HG03439 (cell line): Measurements from ENCODE around the gene MED28.

ENCODE experiments used
- ATAC-seq: cut with Tn5 transposase; IDR thresholded peaks from one replicate; pipeline ENCODE4 v1.9.1; 2021; ENCODE audit warnings: mild to moderate bottlenecking, moderate library complexity; ENCODE audit not compliant: unreplicated experiment

MED28 gene

DNA sequence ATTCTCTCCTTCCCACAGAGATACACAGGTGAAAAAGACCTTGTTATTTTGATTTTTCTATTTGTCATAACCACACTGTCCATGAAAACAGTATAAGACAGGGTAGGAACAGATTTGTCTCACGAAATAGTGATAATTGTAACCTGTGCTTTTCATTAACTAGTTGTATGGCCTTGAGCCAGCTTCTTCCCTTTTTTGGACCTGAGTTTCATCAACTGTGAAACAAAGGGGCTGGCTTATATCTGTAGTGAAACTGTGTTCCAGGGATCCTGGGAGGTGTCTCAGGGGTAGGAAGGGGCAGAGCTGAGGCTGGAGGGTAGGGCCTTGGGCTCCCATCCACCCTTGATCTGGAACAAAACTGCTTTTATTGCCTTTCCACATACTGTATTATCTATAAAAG lies 50.9 kb downstream of the MED28 start:
- ATAC-seq = no peak

- ATAC-seq = no peak
Measured at GRCh38 chr4:17665852-17666251, 51.4 kb downstream of the MED28 start.

DNA sequence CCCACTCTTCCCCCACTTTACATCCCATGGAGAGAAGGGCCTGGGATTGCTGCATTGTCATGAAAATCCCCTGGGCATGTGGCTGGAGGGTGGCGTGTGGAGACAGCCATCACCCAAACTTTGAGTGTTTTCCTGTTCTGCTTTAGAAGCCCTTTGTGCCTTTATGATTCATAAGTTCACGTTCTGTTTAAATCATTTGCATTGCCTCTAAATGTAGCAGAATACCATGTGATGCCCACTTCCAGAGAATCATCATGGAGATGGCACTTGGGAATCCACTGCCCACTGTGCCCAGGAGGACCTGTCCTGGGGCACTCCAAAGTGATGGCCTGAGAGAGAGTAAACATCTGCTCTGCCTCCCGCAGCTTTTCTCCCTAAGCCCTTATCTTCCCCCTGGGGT lies 52.8 kb downstream of the MED28 start:
- ATAC-seq = no peak

- ATAC-seq = no peak
Measured at GRCh38 chr4:17667653-17668201, 53.3 kb downstream of the MED28 start.

GRCh38 chr4:17670423-17670822 lies 56.0 kb downstream of the MED28 start:
- no peak for ATAC-seq

DNA sequence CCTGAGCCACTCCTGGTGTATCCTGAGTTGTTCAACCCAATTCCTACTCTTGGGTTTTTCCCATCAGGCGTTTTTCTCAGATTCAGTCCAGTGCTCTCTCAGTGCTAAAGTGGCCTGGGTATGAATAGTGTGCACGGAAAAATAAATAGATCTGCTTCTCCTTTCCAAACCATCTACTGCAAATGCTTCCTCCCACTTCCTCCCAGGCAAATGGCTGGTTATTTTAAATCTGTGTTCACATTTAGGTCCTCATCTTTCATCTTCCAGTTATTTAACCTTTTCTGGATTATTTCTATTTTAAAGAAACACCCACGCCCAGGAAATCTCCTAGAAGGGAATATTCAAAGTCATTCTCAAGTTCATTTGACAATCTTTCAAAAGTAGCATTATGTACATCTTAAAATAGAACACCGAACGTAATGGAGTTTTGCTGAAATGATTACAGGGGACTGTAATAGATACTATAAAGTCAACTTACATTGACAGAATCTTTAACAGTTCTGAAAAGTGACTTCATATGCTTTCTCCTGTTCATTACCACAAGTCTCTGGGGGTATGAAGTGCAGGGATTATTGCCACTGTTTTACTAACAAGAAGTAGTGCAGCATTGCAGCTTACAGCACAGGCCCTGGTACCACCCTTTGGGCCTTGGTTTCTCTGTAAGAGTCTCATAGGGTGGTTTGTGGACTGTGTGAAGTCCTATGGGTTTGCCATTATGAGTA lies 66.3 kb downstream of the MED28 start:
- ATAC-seq = no peak

- no peak for ATAC-seq
Measured at GRCh38 chr4:17681281-17682221, 67.1 kb downstream of the MED28 start.

- no peak for ATAC-seq
Measured at GRCh38 chr4:17682222-17682566, 67.8 kb downstream of the MED28 start.
